ENCODE data around the gene NCKAP5. TPM values are rescaled to one million over a fixed set of nuclear protein-coding genes. Genes with fewer than 3 reads are reported as not detected.

NCKAP5 gene
- total RNA-seq, 4 donors from 2014 or later: 0.55 to 6.6 (median 3.3) TPM; not detected in 1

DNA sequence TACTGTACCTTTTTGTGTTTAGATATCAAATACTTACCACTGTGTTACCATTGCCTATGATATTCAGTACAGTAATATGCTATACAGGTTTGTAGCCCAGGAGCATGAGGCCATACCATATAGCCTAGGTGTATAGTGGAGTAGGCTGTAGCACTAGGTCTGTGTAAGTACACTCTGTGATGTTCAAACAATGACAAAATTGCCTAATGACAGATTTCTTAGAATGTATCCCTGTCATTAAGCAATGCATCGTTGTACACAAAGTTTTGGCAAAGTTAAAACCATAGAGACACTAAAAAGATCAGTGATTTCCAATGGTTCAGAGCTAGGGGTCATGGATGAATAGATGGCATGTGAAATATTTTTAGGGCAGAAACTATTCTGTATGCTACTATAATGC, 415.5 kb downstream of the NCKAP5 start:
- intact Hi-C loops (cut with DNase I; ENCODE audit: low total_unique reads): no loop called here
- no peaks in the 10 kb centered on the region for H3K9me3 ChIP-seq

DNA sequence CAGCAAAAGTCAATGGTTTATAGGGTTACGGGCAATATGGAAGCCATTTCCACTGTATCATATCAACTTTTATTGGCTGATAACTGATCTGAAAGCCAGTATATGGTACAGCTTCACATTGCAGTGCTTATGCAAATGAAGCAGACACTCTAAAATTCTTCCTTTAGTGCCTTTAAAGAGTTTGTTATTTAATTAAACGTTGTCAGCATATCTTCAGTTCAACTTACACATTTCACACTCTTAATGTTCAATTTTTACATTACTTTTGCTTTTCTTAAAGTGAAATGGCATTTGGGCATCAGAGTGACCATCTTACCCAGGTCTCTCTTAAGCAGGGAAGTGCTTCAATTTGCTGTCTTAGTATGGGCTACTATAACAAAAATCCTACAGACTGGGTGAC, 420.1 kb downstream of the NCKAP5 start:
- no peaks in the 10 kb centered on the region for H3K9me3 ChIP-seq
- no peaks in the 10 kb centered on the region for H3K27me3 ChIP-seq
- no peaks in the 10 kb centered on the region for H3K4me1 ChIP-seq
- TF ChIP-seq, protein P1, sequence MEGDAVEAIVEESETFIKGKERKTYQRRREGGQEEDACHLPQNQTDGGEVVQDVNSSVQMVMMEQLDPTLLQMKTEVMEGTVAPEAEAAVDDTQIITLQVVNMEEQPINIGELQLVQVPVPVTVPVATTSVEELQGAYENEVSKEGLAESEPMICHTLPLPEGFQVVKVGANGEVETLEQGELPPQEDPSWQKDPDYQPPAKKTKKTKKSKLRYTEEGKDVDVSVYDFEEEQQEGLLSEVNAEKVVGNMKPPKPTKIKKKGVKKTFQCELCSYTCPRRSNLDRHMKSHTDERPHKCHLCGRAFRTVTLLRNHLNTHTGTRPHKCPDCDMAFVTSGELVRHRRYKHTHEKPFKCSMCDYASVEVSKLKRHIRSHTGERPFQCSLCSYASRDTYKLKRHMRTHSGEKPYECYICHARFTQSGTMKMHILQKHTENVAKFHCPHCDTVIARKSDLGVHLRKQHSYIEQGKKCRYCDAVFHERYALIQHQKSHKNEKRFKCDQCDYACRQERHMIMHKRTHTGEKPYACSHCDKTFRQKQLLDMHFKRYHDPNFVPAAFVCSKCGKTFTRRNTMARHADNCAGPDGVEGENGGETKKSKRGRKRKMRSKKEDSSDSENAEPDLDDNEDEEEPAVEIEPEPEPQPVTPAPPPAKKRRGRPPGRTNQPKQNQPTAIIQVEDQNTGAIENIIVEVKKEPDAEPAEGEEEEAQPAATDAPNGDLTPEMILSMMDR (IDR thresholded peaks at IDR 0.05): no peak
- no peak for TF ChIP-seq POLR2A (IDR thresholded peaks at IDR 0.05)
- H3K4me3 ChIP-seq: no peak overlapping the region
- no peaks in the 10 kb centered on the region for H3K36me3 ChIP-seq
- no peak for DNase-seq
- no peak overlapping the region for H3K27ac ChIP-seq
- intact Hi-C loops (cut with DNase I; ENCODE audit: low total_unique reads): no loop called here

More for the DNA sequence above, 415.5 kb downstream of the NCKAP5 start:
- Histone ChIP-seq H3K36me3 (no peaks in the 10 kb centered on the region), H3K4me1 (no peaks in the 10 kb centered on the region), H3K4me3 (no peak overlapping the region), H3K27me3 (no peaks in the 10 kb centered on the region), H3K27ac (no peak overlapping the region)
- DNase-seq: no peak
- no peak for TF ChIP-seq POLR2A (IDR thresholded peaks at IDR 0.05)
- TF ChIP-seq, protein P1 (IDR thresholded peaks at IDR 0.05): no peak

DNA sequence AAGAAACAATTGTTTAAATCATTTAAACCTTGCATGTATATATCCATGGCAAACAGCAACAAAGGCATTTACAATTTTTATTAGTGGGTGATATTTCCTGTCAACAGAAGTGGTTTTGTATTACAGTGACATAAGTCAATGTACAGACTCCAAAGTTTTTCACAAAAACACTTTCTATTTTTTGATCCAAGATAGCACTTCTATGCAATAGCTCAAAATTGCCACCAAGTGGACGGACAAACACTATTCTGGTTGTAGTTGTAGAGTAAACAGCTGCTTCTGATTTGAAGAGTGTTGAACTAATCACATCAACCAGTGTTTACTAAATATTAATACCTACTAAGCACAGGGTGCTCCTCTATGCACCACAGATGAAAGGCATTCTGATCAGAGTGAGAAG, 421.4 kb downstream of the NCKAP5 start:
- Histone ChIP-seq H3K36me3 (no peaks in the 10 kb centered on the region), H3K4me3 (no peak overlapping the region), H3K27me3 (no peaks in the 10 kb centered on the region), H3K9me3 (no peaks in the 10 kb centered on the region), H3K27ac (no peak overlapping the region), H3K4me1 (no peaks in the 10 kb centered on the region)
- intact Hi-C loops (cut with DNase I; ENCODE audit: low total_unique reads): no loop called here
- TF ChIP-seq POLR2A (IDR thresholded peaks at IDR 0.05): no peak
- TF ChIP-seq, protein P1 (IDR thresholded peaks at IDR 0.05): no peak
- no peak for DNase-seq

DNA sequence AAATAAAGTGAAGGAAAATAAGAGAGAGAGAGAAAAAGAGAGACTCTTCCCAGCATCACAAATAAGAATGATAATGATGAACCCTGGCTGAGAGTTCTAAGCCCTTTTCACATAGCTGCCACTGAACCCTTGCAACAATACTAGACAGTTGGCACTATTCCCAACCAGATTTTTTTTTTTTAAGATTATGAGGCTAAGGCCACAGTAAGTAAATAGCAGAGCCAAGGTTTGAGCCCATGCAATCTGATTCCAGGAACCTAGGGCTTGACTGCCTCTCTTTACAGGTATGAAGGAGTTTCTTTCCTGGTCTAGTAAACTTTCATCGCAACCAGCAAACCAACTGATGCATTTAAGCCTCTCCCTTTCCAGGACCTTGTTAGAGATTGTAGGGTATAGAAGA, 424.6 kb downstream of the NCKAP5 start:
- Histone ChIP-seq H3K4me1 (no peaks in the 10 kb centered on the region), H3K4me3 (no peak overlapping the region), H3K9me3 (no peaks in the 10 kb centered on the region), H3K27me3 (no peaks in the 10 kb centered on the region), H3K36me3 (no peaks in the 10 kb centered on the region), H3K27ac (no peak overlapping the region)
- intact Hi-C loops (cut with DNase I; ENCODE audit: low total_unique reads): no loop called here
- DNase-seq: no peak
- TF ChIP-seq, protein P1 (IDR thresholded peaks at IDR 0.05): no peak
- no peak for TF ChIP-seq POLR2A (IDR thresholded peaks at IDR 0.05)

DNA sequence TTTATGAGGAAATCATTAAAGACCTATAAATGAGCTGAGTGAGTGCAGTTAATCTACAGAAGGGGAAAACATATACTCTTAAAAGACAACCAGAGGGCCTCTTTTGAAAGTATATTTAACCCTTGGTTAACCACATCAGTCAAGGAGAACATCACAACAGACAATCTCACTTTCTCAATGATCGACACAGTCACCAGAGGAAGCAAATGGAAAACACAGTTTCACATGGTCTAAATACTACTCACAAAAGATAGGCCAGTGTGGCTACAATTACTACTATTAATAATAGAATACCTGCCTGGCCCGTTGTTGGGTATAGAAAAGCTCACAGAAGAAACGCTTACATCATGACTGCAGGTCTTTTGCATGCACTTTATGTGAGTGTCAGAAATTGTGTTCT, 426.2 kb downstream of the NCKAP5 start:
- H3K27me3 ChIP-seq: no peaks in the 10 kb centered on the region
- TF ChIP-seq, protein P1 (IDR thresholded peaks at IDR 0.05): no peak
- TF ChIP-seq POLR2A (IDR thresholded peaks at IDR 0.05): no peak
- intact Hi-C loops (cut with DNase I; ENCODE audit: low total_unique reads): no loop called here

More for the DNA sequence above, 426.2 kb downstream of the NCKAP5 start:
- no peak for DNase-seq
- Histone ChIP-seq H3K27ac (no peak overlapping the region), H3K36me3 (no peaks in the 10 kb centered on the region), H3K4me3 (no peak overlapping the region), H3K9me3 (no peaks in the 10 kb centered on the region), H3K4me1 (no peaks in the 10 kb centered on the region)
